ENCODE data around the gene DAGLB.
"Not testable (repeated sequence)": the region's sequence is repeated elsewhere in the genome, so short reads cannot be mapped to it uniquely, and the experiment has no call there.

Gene DAGLB

GRCh38 chr7:6423942-6424701 is 23.6 kb downstream of the DAGLB start:
- no peak for DNase-seq

- DNase-seq: no peak
These were observed 24.7 kb downstream of the DAGLB start for GRCh38 chr7:6422926-6423632.

- no peak for DNase-seq
These were observed 25.7 kb downstream of the DAGLB start for GRCh38 chr7:6422095-6422494.

GRCh38 chr7:6420680-6421079 is 27.1 kb downstream of the DAGLB start:
- DNase-seq: no peak

GRCh38 chr7:6419310-6419773 is 28.4 kb downstream of the DAGLB start:
- DNase-seq: no peak

GRCh38 chr7:6417408-6417807 is 30.3 kb downstream of the DAGLB start:
- no peak for DNase-seq

- no peak for DNase-seq
These were observed 31.1 kb downstream of the DAGLB start for GRCh38 chr7:6416516-6417145.

GRCh38 chr7:6413637-6414036 is 34.1 kb downstream of the DAGLB start:
- DNase-seq: no peak

GRCh38 chr7:6409944-6410693 is 37.6 kb downstream of the DAGLB start:
- DNase-seq: no peak

GRCh38 chr7:6409091-6409490 is 38.7 kb downstream of the DAGLB start:
- DNase-seq: no peak

GRCh38 chr7:6407434-6407833 is 40.3 kb downstream of the DAGLB start:
- no peak for DNase-seq

- DNase-seq: no peak
These were observed 41.6 kb downstream of the DAGLB start for GRCh38 chr7:6406121-6406520.

- no peak for DNase-seq
These were observed 43.8 kb downstream of the DAGLB start for GRCh38 chr7:6403907-6404306.

- no peak for DNase-seq
These were observed 45.0 kb downstream of the DAGLB start for GRCh38 chr7:6402741-6403140.

GRCh38 chr7:6402041-6402440 is 45.7 kb downstream of the DAGLB start:
- DNase-seq: no peak

GRCh38 chr7:6401536-6401935 is 46.2 kb downstream of the DAGLB start:
- DNase-seq: no peak

- not testable (repeated sequence) for DNase-seq
These were observed 47.3 kb downstream of the DAGLB start for GRCh38 chr7:6400243-6401105.

- no peak for DNase-seq
These were observed 48.4 kb downstream of the DAGLB start for GRCh38 chr7:6399351-6399750.

- DNase-seq: no peak
These were observed 48.8 kb downstream of the DAGLB start for GRCh38 chr7:6398943-6399342.

GRCh38 chr7:6397759-6398495 is 49.8 kb downstream of the DAGLB start:
- DNase-seq: not testable (repeated sequence)

- no peak for DNase-seq
These were observed 51.7 kb downstream of the DAGLB start for GRCh38 chr7:6395898-6396595.
